GM18873 (cell line): Measurements from ENCODE around the gene SLC32A1.

ENCODE experiments used
- ATAC-seq: cut with Tn5 transposase; IDR thresholded peaks from one replicate; pipeline ENCODE4 v1.9.1; 2021; ENCODE audit warnings: mild to moderate bottlenecking, moderate library complexity, moderate number of reproducible peaks; ENCODE audit not compliant: unreplicated experiment, low FRiP score

SLC32A1 gene

DNA sequence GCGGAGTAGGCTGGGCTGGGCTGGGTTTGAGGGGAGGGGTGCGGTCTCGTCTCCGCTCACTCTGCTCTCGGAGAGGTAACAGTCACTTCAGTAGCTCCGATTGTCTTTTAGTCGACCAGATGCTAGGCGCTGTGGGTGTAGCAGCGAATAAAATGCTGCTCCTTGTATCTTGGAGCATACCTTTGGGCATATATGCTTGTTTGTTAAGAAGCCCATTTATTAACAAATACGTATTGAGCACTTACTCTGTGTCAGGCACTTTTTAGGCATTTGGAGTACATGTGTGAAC lies 24.5 kb downstream of the SLC32A1 start:
- no peak for ATAC-seq

- ATAC-seq: no peak
These were observed 27.2 kb downstream of the SLC32A1 start for GRCh38 chr20:38751360-38751976.

DNA sequence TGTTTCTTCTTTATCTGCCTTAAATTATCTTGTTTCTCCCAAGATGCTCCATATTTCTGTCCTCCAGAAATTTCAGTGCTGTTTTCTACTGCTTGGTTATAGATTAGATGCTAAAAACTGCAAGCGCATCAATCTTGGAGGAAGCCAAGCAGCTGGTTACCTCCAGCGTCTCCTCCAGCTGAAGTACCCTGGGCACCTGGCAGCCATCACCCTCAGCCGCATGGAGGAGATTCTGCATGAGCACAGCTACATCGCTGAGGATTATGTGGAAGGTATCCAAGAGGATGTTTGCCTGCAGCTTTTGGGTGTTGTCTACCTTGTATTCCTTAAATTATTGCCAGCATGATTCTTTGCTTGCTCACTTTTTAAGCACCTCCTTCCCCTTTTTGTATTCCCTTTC lies 27.7 kb downstream of the SLC32A1 start:
- ATAC-seq: no peak

DNA sequence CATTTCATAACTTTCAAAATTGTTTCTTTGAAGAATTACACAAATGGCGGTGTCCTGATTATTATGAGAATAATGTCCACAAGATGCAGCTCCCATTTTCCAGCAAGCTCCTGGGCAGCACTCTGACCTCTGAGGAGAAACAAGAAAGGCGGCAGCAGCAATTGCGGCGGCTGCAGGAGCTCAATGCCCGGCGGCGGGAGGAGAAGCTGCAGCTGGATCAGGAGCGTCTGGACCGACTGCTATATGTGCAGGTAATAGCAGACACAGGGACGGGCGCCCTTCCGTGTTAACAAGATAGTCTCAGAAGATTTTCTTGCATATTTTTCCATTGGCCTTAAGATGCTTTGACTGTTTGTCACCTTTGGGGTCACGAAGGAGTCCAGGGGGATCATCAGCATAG lies 30.6 kb downstream of the SLC32A1 start:
- ATAC-seq: no peak

- ATAC-seq: no peak
These were observed 31.1 kb downstream of the SLC32A1 start for GRCh38 chr20:38755324-38755910.

DNA sequence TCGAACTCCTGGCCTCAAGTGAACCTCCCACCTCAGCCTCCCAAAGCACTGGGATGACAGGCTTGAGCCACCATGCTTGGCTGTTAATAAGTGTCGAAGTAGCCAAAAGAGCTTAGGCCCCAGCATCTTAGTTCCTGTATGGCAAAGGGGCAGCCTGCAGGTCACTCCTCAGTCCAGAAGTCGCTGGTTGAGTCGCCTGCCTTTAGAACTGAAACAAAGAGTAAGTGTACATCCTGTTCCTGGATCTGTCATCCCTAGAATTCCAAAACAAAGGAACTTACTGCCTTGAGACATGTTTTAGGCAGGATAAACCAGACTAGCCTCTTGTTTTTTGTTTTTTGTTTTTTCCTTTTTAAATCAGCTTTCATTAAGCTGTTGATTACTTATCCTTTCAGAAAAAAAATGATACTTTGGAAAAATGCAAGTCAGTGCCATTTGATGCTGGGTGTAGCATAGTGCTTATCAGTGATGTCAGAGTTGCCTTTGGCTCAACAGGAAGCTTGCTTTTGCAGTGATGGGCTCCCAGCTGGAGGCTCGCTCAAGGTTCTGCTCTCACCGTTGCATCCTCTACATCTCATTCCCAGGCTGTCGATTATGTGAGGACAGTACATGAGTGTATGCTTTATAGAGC lies 33.0 kb downstream of the SLC32A1 start:
- no peak for ATAC-seq

GRCh38 chr20:38759106-38759505 lies 34.8 kb downstream of the SLC32A1 start:
- no peak for ATAC-seq

GRCh38 chr20:38760978-38761377 lies 36.7 kb downstream of the SLC32A1 start:
- no peak for ATAC-seq

DNA sequence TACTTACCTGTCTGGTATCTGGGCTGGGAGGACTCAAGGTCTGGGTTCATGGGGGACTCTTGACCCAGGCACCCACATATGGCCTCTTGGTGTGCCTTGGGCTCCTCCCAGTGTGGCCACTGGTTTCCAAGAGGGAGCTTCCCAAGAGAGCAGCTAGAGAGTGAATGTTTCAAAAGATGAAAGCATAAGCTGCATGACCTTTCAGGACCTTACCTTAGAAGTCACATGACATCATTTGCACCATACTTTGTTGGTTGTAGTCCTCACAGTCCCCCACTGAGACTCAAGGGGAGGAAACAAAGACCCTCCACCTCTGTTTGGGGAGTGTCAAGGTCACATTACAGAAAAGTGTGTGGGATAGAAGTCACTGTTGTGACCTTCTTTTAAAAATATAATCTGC lies 37.9 kb downstream of the SLC32A1 start:
- ATAC-seq: no peak

- ATAC-seq: no peak
These were observed 39.3 kb downstream of the SLC32A1 start for GRCh38 chr20:38763616-38764015.

- ATAC-seq: no peak
These were observed 40.5 kb downstream of the SLC32A1 start for GRCh38 chr20:38764567-38765318.

DNA sequence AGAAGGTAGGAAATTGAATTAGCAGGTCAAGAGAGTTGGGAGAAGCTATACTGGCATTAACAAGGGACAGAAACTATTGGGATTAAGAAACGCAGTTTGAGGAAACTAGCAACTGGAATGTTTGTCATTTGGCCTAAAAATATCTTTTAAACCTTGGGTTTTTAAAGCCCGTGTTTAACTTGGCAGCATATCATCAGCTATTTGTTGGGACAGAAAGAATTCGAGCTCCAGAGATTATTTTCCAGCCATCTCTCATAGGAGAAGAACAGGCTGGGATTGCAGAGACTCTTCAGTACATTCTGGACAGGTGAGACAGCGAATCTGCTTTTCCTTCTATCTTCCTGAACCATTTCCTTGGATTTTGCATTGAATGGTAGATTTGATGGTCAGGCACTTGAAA lies 41.8 kb downstream of the SLC32A1 start:
- ATAC-seq: no peak

- no peak for ATAC-seq
These were observed 45.4 kb downstream of the SLC32A1 start for GRCh38 chr20:38769376-38770295.

- no peak for ATAC-seq
These were observed 46.3 kb downstream of the SLC32A1 start for GRCh38 chr20:38770546-38770945.

DNA sequence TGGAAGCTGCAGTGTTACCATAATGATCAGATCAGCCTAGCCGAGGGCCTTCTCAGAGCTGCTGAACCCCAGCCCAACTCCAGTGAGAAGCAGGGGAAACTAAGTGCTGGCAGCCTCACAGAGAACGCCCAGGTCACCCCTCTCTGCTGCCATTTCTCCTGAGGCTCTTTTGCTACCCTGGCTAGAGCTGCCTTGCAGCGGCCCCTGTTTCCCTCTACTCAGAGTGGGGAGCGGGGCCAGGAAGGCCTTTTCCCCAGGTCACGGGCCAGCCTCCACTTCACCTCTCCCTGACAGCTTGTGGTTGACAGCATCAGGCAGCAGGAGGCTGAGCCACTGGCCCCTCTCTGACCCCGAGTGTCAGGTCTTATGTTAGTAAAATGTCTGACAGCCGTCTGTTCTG lies 46.7 kb downstream of the SLC32A1 start:
- no peak for ATAC-seq

GRCh38 chr20:38771621-38772020 lies 47.3 kb downstream of the SLC32A1 start:
- no peak for ATAC-seq

GRCh38 chr20:38774167-38774566 lies 49.9 kb downstream of the SLC32A1 start:
- ATAC-seq: no peak

GRCh38 chr20:38776363-38776762 lies 52.1 kb downstream of the SLC32A1 start:
- ATAC-seq: no peak
